OCI-LY1 (cell line): ENCODE data around the gene LENEP.

Experiments used
- H2AFZ ChIP-seq: fragments of 200-600 bp; sonication (generic), shearing (Covaris generic); 2 replicates; pipeline ENCODE4 v1.6.0; 2014; ENCODE audit warnings: antibody characterized with exemption, mild to moderate bottlenecking, low read length
- H3F3A ChIP-seq: fragments of 200-600 bp; sonication (generic), shearing (Covaris generic); 2 replicates; pipeline ENCODE4 v1.6.0; 2014; ENCODE audit warnings: mild to moderate bottlenecking, antibody characterized with exemption, low read length, moderate library complexity; ENCODE audit not compliant: insufficient read depth
- H3K27ac ChIP-seq: fragments of 200-600 bp; sonication (generic); 2 replicates; pipeline ENCODE4 v1.5.1; 2014; ENCODE audit warnings: low read length, mixed run types, mild to moderate bottlenecking, low read depth; ENCODE audit not compliant: poor library complexity, severe bottlenecking
- H3K27me3 ChIP-seq: fragments of 200-600 bp; sonication (generic); 2 replicates; pipeline ENCODE4 v1.6.0; 2014; ENCODE audit warnings: antibody characterized with exemption, mild to moderate bottlenecking, low read length, moderate library complexity; ENCODE audit not compliant: insufficient read depth
- H3K36me3 ChIP-seq: fragments of 200-600 bp; sonication (generic); 2 replicates; pipeline ENCODE4 v1.6.1; 2014; ENCODE audit warnings: mild to moderate bottlenecking, antibody characterized with exemption, low read length, moderate library complexity, mixed read lengths; ENCODE audit not compliant: insufficient read depth
- H3K4me1 ChIP-seq: fragments of 200-600 bp; sonication (generic); 2 replicates; pipeline ENCODE4 v1.5.1; 2014; ENCODE audit warnings: mild to moderate bottlenecking, low read length, moderate library complexity; ENCODE audit not compliant: insufficient read depth, severe bottlenecking
- H3K4me2 ChIP-seq: fragments of 200-600 bp; sonication (generic), shearing (Covaris generic); 2 replicates; pipeline ENCODE4 v1.6.1; 2014; ENCODE audit warnings: low read length
- H3K4me3 ChIP-seq: fragments of 200-600 bp; sonication (generic); 2 replicates; pipeline ENCODE4 v1.5.1; 2014; ENCODE audit warnings: low read length, low read depth, mild to moderate bottlenecking, mixed read lengths; ENCODE audit not compliant: poor library complexity, severe bottlenecking
- H3K79me2 ChIP-seq: fragments of 200-600 bp; shearing (Covaris generic); 2 replicates; pipeline ENCODE4 v1.6.1; 2016; ENCODE audit warnings: mixed run types, low read length, mixed read lengths; ENCODE audit not compliant: insufficient read depth
- H3K9ac ChIP-seq: fragments of 200-600 bp; sonication (generic), shearing (Covaris generic); 2 replicates; pipeline ENCODE4 v1.6.1; 2014; ENCODE audit warnings: mild to moderate bottlenecking, low read length, mixed read lengths
- H3K9me2 ChIP-seq: fragments of 200-600 bp; sonication (generic), shearing (Covaris generic); 2 replicates; pipeline ENCODE4 v1.6.1; 2014; ENCODE audit warnings: low read depth, mild to moderate bottlenecking, low read length, mixed read lengths
- H3K9me3 ChIP-seq: fragments of 200-600 bp; shearing (Covaris generic); 2 replicates; pipeline ENCODE4 v1.6.1; 2014; ENCODE audit warnings: low read length, mixed read lengths
- H4K20me1 ChIP-seq: fragments of 200-600 bp; sonication (generic), shearing (Covaris generic); 2 replicates; pipeline ENCODE4 v1.6.0; 2016; ENCODE audit warnings: mild to moderate bottlenecking, low read length; ENCODE audit not compliant: insufficient read depth
- CTCF ChIP-seq: fragments of 200-600 bp; sonication (generic), shearing (Covaris generic); IDR thresholded peaks from 2 replicates; pipeline ENCODE4 v1.5.1; 2017; ENCODE audit warnings: mild to moderate bottlenecking, antibody characterized with exemption, low read length, moderate library complexity, mixed read lengths
- EZH2 ChIP-seq: fragments of 200-600 bp; sonication (generic), shearing (Covaris generic); IDR thresholded peaks from 2 replicates; pipeline ENCODE4 v1.8.0; 2017; ENCODE audit warnings: borderline replicate concordance, mixed run types, mild to moderate bottlenecking, antibody characterized with exemption, low read length, moderate library complexity, mixed read lengths

The LENEP gene

GRCh38 chr1:154945160-154945961 is 48.0 kb upstream of the LENEP start:
- H3K4me2 ChIP-seq, result no peak overlapping the region; the same call in 1 of the 2 replicates
- H3K9me2 ChIP-seq, result no peaks in the 10 kb centered on the region
- H2AFZ ChIP-seq, result no peak overlapping the region
- H3K4me3 ChIP-seq, result no peak overlapping the region
- TF ChIP-seq EZH2, result no peak
- no peak for TF ChIP-seq CTCF
- no peaks in the 10 kb centered on the region for H3K79me2 ChIP-seq
- peaks cover 4% of the 10 kb centered on the region; the same call in 1 of the 2 replicates for H3K36me3 ChIP-seq
- no peaks in the 10 kb centered on the region for H4K20me1 ChIP-seq
- H3K9ac ChIP-seq, result no peak overlapping the region; the same call in 1 of the 2 replicates
- no peaks in the 10 kb centered on the region for H3F3A ChIP-seq
- H3K27me3 ChIP-seq, result no peaks in the 10 kb centered on the region
- H3K27ac ChIP-seq, result peak overlapping the region; percentile 97
- H3K9me3 ChIP-seq, result no peaks in the 10 kb centered on the region
- peaks cover 51% of the 10 kb centered on the region for H3K4me1 ChIP-seq

- H3K27ac ChIP-seq, result no peak overlapping the region
- H3K9me2 ChIP-seq, result no peaks in the 10 kb centered on the region
- H4K20me1 ChIP-seq, result no peaks in the 10 kb centered on the region
- TF ChIP-seq CTCF (no peak), EZH2 (no peak)
- H3K9ac ChIP-seq, result no peak overlapping the region
- H3K4me3 ChIP-seq, result no peak overlapping the region
- H3K4me1 ChIP-seq, result peaks cover 48% of the 10 kb centered on the region
- H3K79me2 ChIP-seq, result no peaks in the 10 kb centered on the region
- no peak overlapping the region for H3K4me2 ChIP-seq
- peaks cover 12% of the 10 kb centered on the region; the same call in 1 of the 2 replicates for H3K36me3 ChIP-seq
- H3F3A ChIP-seq, result no peaks in the 10 kb centered on the region
- H3K27me3 ChIP-seq, result no peaks in the 10 kb centered on the region
- H3K9me3 ChIP-seq, result no peaks in the 10 kb centered on the region
- no peak overlapping the region for H2AFZ ChIP-seq
Observed at GRCh38 chr1:154945962-154946850, 47.2 kb upstream of the LENEP start.

- H3K9me2 ChIP-seq, result no peaks in the 10 kb centered on the region
- H3K27ac ChIP-seq, result no peak overlapping the region
- H3K4me3 ChIP-seq, result no peak overlapping the region
- no peaks in the 10 kb centered on the region for H3K27me3 ChIP-seq
- no peaks in the 10 kb centered on the region for H4K20me1 ChIP-seq
- TF ChIP-seq CTCF (no peak), EZH2 (no peak)
- no peaks in the 10 kb centered on the region for H3K79me2 ChIP-seq
- H3K9ac ChIP-seq, result no peak overlapping the region
- no peak overlapping the region for H3K4me2 ChIP-seq
- H3F3A ChIP-seq, result no peaks in the 10 kb centered on the region
- H2AFZ ChIP-seq, result no peak overlapping the region
- no peaks in the 10 kb centered on the region for H3K9me3 ChIP-seq
- H3K4me1 ChIP-seq, result peaks cover 48% of the 10 kb centered on the region
- H3K36me3 ChIP-seq, result peaks cover 12% of the 10 kb centered on the region; the same call in 1 of the 2 replicates
Observed at GRCh38 chr1:154948079-154948478, 45.3 kb upstream of the LENEP start.
